Cardiac septum (tissue), 1 donor: Measurements from ENCODE around the gene ADGRG3. TPM values are rescaled to one million over a fixed set of nuclear protein-coding genes. Genes with fewer than 3 reads are reported as not detected.

ENCODE experiments used
- DNase-seq: peaks from one replicate; pipeline ENCODE4 v3.0.0-alpha.2; 2020; ENCODE audit warnings: low spot score
- intact Hi-C: fragments of 100-400 bp; cut with DNase I; formaldehyde crosslinking; loops from one replicate; pipeline ENCODE4 v1.14.0; 2022
- total RNA-seq: library from RNA; stranded (reverse); fragmentation: NEBNext Ultra II Directional; extraction: Animal tissue kit (Norgen Biotek cat#: 25700); gene quantifications from one replicate; pipeline ENCODE4 v1.2.1, GENCODE V29; 2021
- donor health status: DM: no; HTN: no; CAD: no.

ADGRG3 gene
- total RNA-seq, 1 donor from 2014 or later = 1.0 TPM

- peak; percentile 76 for DNase-seq
- intact Hi-C loops = no loop called here
Observed at GRCh38 chr16:57689762-57690558, 21.9 kb downstream of the ADGRG3 start.

GRCh38 chr16:57690782-57691471 lies 22.8 kb downstream of the ADGRG3 start:
- intact Hi-C loops = no loop called here

GRCh38 chr16:57692636-57693035 lies 24.5 kb downstream of the ADGRG3 start:
- intact Hi-C loops = no loop called here
- no peak for DNase-seq

More at GRCh38 chr16:57690782-57691471, 22.8 kb downstream of the ADGRG3 start:
- peak; percentile 69 for DNase-seq

GRCh38 chr16:57693550-57693949 lies 25.4 kb downstream of the ADGRG3 start:
- no peak for DNase-seq
- intact Hi-C loops = no loop called here

GRCh38 chr16:57694231-57694724 lies 26.2 kb downstream of the ADGRG3 start:
- intact Hi-C loops = no loop called here
- DNase-seq = no peak

GRCh38 chr16:57694725-57695679 lies 26.9 kb downstream of the ADGRG3 start, which contains the start of gene DRC7:
Gene DRC7, plus strand, starts transcription at chr16:57694806. Its CDS starts 3,144 bp downstream, at chr16:57697950.
- intact Hi-C loops = no loop called here
- DNase-seq = no peak

GRCh38 chr16:57695680-57696069 lies 27.6 kb downstream of the ADGRG3 start:
- no peak for DNase-seq
- intact Hi-C loops = no loop called here

GRCh38 chr16:57696240-57696639 lies 28.1 kb downstream of the ADGRG3 start:
- intact Hi-C loops = no loop called here
- DNase-seq = no peak

GRCh38 chr16:57697896-57698537 lies 29.9 kb downstream of the ADGRG3 start:
- intact Hi-C loops = no loop called here
- no peak for DNase-seq

GRCh38 chr16:57698812-57699405 lies 30.8 kb downstream of the ADGRG3 start:
- intact Hi-C loops = no loop called here
- no peak for DNase-seq

- intact Hi-C loops = no loop called here
- no peak for DNase-seq
Observed at GRCh38 chr16:57699481-57699880, 31.4 kb downstream of the ADGRG3 start.

GRCh38 chr16:57699899-57700298 lies 31.8 kb downstream of the ADGRG3 start:
- intact Hi-C loops = no loop called here
- DNase-seq = no peak

- intact Hi-C loops = no loop called here
- DNase-seq = no peak
Observed at GRCh38 chr16:57700781-57701551, 32.9 kb downstream of the ADGRG3 start.

- intact Hi-C loops = no loop called here
- peak; percentile 68 for DNase-seq
Observed at GRCh38 chr16:57701759-57702371, 33.8 kb downstream of the ADGRG3 start.

GRCh38 chr16:57703416-57704010 lies 35.4 kb downstream of the ADGRG3 start:
- no peak for DNase-seq
- intact Hi-C loops = no loop called here

- DNase-seq = no peak
- intact Hi-C loops = no loop called here
Observed at GRCh38 chr16:57704011-57704904, 36.2 kb downstream of the ADGRG3 start.
